PFSK-1 (cell line): ENCODE measurements around the gene TBCB.

Experiments used
- FOXP2 ChIP-seq: optimal IDR thresholded peaks from 2 replicates; pipeline ENCODE3; 2011; ENCODE audit warnings: borderline replicate concordance, control low read depth, inconsistent platforms; ENCODE audit not compliant: insufficient read depth; ENCODE audit errors: extremely low read length, extremely low read depth
- POLR2AphosphoS5 ChIP-seq: IDR thresholded peaks from 2 replicates; pipeline ENCODE4 v1.6.1; 2012; ENCODE audit warnings: low read depth, mild to moderate bottlenecking, control low read depth, low read length, moderate library complexity
- REST ChIP-seq, 2 experiments: IDR thresholded peaks; 2 replicates each; pipeline versions ENCODE4 v1.6.1 to v1.8.0; 2011 to 2012; ENCODE audit warnings: low read depth in 2 of 2, low read length in 2 of 2, control low read depth in 1 of 2, inconsistent platforms in 1 of 2, mild to moderate bottlenecking in 1 of 2, moderate library complexity in 1 of 2; ENCODE audit not compliant: insufficient read depth in 1 of 2
- SIN3A ChIP-seq: IDR thresholded peaks from 2 replicates; pipeline ENCODE4 v1.6.1; 2012; ENCODE audit warnings: mild to moderate bottlenecking, low read length, moderate library complexity, borderline replicate concordance; ENCODE audit not compliant: insufficient read depth
- TAF1 ChIP-seq: IDR thresholded peaks from 2 replicates; pipeline ENCODE4 v1.6.1; 2012; ENCODE audit warnings: low read length, control low read depth, borderline replicate concordance; ENCODE audit not compliant: insufficient read depth

GRCh38 chr19:36093687-36094086 is 21.6 kb upstream of the TBCB start:
- TF ChIP-seq POLR2AphosphoS5 (no peak), TAF1 (no peak), SIN3A (no peak), REST (IDR thresholded peaks at IDR 0.05; ENCODE audit: insufficient read depth in 1 of 2, low read depth in 2 of 2, low read length in 2 of 2) (no peak), FOXP2 (no peak)
